Measurements from ENCODE around the gene DOC2B. TPM values are rescaled to one million over a fixed set of nuclear protein-coding genes. Genes with fewer than 3 reads are reported as not detected.
A peak's percentile ranks its signal among the peaks of the same experiment; 100 is the strongest.
"Not testable (repeated sequence)": the region's sequence is repeated elsewhere in the genome, so short reads cannot be mapped to it uniquely, and the experiment has no call there.

The DOC2B gene
- total RNA-seq, 1 donor: not detected

- TF ChIP-seq, protein P1, sequence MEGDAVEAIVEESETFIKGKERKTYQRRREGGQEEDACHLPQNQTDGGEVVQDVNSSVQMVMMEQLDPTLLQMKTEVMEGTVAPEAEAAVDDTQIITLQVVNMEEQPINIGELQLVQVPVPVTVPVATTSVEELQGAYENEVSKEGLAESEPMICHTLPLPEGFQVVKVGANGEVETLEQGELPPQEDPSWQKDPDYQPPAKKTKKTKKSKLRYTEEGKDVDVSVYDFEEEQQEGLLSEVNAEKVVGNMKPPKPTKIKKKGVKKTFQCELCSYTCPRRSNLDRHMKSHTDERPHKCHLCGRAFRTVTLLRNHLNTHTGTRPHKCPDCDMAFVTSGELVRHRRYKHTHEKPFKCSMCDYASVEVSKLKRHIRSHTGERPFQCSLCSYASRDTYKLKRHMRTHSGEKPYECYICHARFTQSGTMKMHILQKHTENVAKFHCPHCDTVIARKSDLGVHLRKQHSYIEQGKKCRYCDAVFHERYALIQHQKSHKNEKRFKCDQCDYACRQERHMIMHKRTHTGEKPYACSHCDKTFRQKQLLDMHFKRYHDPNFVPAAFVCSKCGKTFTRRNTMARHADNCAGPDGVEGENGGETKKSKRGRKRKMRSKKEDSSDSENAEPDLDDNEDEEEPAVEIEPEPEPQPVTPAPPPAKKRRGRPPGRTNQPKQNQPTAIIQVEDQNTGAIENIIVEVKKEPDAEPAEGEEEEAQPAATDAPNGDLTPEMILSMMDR (IDR thresholded peaks at IDR 0.05; ENCODE audit: insufficient read depth, low read length): no peak
- H3K4me3 ChIP-seq (ENCODE audit: low read depth, low read length): no peak overlapping the region
- no peak for DNase-seq (ENCODE audit: low read depth)
These were observed 45.9 kb upstream of the DOC2B start for GRCh38 chr17:227078-227945.

GRCh38 chr17:226108-227077 is 44.9 kb upstream of the DOC2B start:
- no peak for DNase-seq (ENCODE audit: low read depth)
- H3K4me3 ChIP-seq (ENCODE audit: low read depth, low read length): no peak overlapping the region
- TF ChIP-seq, protein P1 (IDR thresholded peaks at IDR 0.05; ENCODE audit: insufficient read depth, low read length): no peak

DNA sequence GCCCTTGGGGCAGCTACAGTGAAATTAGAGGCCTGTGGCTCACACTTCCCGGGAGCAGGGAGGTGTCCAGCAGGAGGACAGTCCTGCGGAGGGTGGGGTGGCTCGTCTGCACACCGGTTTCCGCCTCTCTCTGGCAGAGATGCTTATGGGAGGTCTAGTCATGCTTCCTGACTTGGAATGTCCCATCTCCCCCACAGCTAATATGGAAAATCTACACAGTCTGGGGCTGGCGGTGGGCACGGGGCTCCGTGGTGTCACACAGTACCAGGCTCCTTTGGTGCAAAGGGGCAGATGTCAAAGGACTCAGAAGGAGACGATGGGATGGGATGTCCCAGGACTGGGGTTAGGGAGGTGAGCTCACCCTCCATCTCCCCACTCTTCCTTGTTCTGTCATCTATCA is 44.1 kb upstream of the DOC2B start:
- TF ChIP-seq, protein P1 (IDR thresholded peaks at IDR 0.05; ENCODE audit: insufficient read depth, low read length): no peak
- no peak overlapping the region for H3K4me3 ChIP-seq (ENCODE audit: low read depth, low read length)
- no peak for DNase-seq (ENCODE audit: low read depth)

GRCh38 chr17:224576-224975 is 43.1 kb upstream of the DOC2B start:
- H3K4me3 ChIP-seq (ENCODE audit: low read depth, low read length); DNase-seq (ENCODE audit: low read depth): not testable (repeated sequence)

DNA sequence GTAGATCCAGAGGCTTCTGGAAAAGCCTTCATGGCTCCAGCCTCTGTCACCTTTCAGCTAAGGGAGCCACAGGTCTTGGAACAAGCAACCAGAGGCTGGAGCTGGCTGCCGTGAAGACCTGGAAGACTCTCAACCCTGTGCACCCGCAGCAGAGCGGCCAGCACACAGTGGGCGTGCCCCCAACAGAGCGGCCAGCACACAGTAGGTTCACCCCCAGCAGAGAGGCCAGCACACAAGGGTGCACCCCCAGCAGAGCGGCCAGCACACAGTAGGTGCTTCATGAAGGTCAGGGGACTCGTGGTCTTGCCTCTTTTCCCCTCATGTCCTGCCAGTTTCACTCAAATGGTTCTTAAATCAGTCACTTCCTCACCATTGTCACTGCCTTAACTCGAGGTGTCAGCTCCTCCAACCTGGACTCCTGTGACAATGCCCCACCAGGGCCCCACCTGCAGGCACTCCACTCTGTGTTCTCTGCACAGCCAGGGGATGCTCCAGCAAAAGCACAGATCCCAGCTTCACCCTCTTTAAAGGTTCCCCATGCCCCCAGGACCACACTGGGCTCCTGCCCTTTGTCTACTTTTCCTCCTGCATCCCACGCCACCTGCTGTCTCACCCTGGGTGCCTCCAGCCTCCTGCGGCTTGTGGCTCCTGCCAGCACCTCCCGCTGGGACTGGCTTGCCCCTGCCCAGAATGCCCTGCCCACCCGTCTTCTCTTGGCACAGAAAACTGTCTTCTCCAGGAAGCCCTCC is 42.4 kb upstream of the DOC2B start:
- no peak for DNase-seq (ENCODE audit: low read depth)
- no peak overlapping the region for H3K4me3 ChIP-seq (ENCODE audit: low read depth, low read length)
- TF ChIP-seq, protein P1 (IDR thresholded peaks at IDR 0.05; ENCODE audit: insufficient read depth, low read length): no peak

GRCh38 chr17:222172-222571 is 40.7 kb upstream of the DOC2B start:
- DNase-seq (ENCODE audit: low read depth): peak; percentile 14
- TF ChIP-seq, protein P1 (IDR thresholded peaks at IDR 0.05; ENCODE audit: insufficient read depth, low read length): no peak

More at GRCh38 chr17:222172-222571, 40.7 kb upstream of the DOC2B start:
- no peak overlapping the region for H3K4me3 ChIP-seq (ENCODE audit: low read depth, low read length)

Measured in fibroblast of the aortic adventitia (primary cell).